ENCODE data around the gene ADGRL1. TPM values are rescaled to one million over a fixed set of nuclear protein-coding genes. Genes with fewer than 3 reads are reported as not detected.
A peak's percentile ranks its signal among the peaks of the same experiment; 100 is the strongest.
"Not testable (repeated sequence)": the region's sequence is repeated elsewhere in the genome, so short reads cannot be mapped to it uniquely, and the experiment has no call there.

ADGRL1 gene
- polyA plus RNA-seq, 3 donors, result 33.2 to 53.1 (median 50.1) TPM

DNA sequence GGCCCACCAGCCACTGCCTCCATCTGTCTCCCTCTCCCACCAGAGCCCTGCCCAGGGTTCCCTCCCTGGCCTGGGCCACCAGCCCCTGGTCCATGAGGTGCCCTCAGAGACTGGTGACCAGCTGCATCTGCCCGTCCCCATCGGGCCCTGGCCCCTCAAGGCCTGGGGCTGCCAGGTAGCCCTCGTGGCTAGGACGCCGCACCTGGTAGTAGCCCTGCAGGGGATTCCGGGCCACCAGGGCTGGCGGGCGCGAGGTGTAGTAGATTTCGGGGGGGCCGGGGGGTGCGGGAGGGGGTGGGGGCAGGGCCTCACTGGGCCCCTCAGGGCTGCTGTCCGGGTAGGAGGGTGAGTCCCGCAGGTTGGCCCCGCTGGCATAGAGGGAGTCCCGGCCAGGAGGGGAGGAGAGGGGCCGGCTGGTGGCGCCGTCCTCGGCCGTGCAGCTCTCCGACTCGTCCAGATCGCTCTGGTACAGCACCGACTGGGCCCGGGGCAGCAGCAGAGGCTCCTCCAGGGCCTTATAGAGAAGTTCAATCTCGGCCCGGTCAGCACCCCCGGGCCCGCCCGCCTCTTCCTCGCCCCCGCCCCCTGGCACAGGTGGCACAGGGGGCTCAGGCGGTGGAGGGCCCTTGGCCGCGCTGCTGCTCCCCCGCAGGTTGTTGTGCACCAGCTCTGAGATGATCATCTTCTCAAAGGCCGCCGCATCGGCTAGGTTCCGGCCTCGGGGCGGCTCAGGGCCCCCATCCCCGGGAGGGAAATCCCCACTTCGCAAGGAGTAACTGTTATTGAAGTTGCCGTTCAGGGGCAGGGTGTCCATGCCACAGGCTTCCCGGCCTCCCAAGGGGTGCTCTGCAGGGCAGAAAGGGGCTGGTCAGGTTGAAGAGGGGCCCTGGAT is 55.0 kb downstream of the ADGRL1 start:
- no peak for DNase-seq (ENCODE audit: extremely low read depth in 1 of 11, low read depth in 9 of 11, low spot score in 4 of 11)

DNA sequence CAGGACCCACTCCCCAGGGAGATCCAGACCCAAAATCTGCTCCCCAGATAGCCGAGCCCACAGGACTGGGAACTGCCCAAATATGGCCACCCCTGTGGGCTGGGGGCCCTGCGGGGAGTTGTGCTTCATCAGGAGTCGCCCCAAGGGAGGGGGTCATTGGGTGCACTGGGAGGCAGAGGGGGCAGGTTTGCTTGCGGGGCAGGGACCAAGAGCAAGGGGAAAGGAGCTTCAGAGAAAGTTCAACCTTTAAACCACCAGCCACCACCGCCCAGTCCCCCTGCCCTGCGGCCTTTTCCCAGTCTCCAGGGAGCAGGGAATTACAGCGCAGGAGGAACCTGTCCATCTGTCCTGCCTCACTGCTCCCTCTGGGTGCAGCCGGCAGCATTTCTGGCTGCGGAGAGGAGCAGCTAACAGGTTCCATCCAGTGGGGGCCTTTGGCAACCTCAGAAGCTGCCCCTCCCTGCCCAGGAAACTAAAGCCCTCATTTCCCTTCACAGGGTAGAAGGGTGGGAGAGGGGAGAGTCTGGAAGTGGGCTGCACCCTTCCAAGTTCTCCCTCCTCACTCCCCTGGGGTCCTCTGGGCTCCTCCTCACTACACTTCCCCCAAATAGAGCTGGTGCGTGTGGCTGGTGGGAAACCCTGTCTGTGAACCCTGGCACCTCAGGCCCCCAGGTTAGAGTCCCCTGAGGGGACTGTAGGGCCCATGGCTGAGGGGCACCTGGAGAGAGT is 55.8 kb downstream of the ADGRL1 start:
- no peak for DNase-seq (ENCODE audit: extremely low read depth in 1 of 11, low read depth in 9 of 11, low spot score in 4 of 11)

DNA sequence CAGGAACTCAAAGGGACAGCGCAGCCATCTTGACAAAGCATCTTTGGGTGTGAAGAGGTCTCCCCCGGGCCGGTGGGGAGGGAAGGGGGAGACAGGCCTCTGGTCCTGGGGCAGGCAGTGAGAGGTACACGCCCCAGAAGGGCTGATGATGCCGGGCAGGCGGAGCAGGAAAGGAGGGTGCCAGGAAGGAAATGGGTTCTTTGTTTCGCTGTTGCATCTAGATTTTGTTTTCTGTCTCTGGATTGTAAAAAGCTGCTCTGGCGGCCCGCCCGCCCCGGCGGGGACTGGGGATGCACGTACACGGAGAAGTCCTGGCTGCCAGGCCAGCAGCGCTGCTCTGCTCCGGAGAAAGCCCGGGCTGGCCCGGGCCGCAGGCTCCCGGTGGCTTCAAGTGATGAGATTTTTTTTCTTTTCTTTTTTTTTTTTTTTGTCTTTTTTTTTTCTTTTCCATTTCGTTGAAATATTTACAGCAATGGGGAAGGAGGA is 56.4 kb downstream of the ADGRL1 start:
- peak in 1 of 11 donors; percentile 39 for DNase-seq (ENCODE audit: extremely low read depth in 1 of 11, low read depth in 9 of 11, low spot score in 4 of 11)

DNA sequence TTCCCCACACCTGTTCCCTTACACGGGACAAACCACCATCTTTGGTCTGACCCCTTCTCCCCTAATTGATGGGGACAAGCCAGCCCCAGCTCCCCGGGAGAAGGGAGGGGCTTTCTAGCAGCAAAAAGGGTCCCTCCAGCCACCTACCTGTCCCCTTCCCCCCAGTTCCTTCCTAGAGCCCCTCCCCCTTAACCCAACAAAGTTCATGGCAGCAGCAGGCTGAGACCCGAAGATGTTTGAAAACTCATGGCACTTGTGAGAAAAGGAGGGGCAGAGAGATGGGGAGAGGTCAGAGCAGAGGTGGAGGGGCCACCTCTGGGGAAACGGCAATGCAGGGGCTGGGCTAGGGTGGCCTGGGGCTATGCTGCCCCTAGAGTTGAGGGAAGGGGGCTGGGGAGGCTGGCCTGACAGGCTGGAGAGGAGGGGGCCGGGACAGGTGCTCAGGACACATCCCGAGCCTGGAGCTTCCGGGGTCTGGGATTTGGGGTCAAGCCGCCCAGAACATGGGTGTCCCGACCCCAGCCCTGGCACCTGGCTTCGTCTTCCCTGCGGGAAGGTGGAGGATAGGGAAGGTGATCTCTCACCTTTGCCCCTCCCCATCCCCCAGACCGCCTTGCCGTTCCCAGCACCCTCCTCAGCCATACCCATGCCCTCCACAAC is 57.1 kb downstream of the ADGRL1 start:
- no peak for DNase-seq (ENCODE audit: extremely low read depth in 1 of 11, low read depth in 9 of 11, low spot score in 4 of 11)

DNA sequence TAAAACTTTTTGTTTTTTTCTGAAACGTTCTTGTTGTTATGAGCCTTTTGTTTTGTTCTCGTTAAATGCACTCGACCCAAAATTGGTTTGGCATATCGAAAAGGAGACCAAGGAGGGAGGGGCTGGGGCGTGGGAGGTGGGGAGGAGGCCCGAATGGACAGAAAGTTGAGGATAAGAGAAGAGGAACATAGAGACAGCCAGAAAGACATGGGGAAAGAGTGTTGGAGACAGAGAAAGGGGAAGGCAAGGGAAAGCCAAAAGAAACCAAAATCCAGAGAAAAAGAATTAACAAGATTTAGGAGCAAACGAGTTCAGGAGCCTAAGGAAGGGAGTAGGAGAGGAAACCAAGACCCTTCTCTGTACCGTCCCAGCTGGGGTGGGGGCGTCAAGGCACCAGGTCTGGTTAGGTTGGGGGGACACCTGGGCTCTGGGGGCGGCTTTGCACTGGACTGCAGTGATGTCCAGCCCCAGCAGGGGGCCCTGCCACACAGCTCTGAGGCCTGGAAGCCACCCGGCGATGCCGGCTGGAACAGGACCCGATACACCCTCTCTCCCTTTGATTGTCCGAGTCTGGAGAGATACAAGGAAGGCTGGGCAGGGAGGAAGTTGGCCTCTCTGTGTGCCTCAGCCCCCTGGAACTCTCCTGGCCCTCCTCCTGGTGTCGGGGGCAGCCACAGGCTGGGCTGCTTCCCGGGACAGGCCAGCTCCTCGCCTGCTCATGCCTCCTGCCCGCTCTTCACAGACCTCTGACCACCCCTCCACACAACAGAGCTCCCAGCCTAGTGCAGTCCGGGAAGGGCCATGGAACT is 58.0 kb downstream of the ADGRL1 start:
- DNase-seq (ENCODE audit: extremely low read depth in 1 of 11, low read depth in 9 of 11, low spot score in 4 of 11), result peak in 10 of 11 donors; percentile 58 to 77 (median 69)

DNA sequence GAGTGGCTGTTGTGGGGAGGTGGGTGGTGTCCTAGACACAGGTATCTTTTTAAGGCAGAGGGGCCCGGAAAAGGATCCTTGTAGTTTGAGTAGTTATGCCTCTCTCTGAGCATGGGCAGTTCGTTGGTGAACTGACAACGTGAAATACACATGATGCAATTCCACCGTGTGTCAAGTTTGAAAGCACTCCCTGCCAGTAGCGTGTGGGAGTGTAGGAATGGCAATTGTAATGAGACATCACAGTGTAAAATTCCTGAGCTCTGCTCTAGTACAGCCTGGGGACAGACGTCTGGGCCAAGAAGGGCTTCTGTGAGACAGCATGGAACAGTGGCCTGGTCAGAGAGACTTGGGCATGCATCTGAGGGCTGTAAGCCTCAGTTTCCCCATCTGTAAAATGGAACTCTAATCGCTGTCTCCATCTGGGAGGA is 59.2 kb downstream of the ADGRL1 start:
- DNase-seq (ENCODE audit: extremely low read depth in 1 of 11, low read depth in 9 of 11, low spot score in 4 of 11), result no peak

DNA sequence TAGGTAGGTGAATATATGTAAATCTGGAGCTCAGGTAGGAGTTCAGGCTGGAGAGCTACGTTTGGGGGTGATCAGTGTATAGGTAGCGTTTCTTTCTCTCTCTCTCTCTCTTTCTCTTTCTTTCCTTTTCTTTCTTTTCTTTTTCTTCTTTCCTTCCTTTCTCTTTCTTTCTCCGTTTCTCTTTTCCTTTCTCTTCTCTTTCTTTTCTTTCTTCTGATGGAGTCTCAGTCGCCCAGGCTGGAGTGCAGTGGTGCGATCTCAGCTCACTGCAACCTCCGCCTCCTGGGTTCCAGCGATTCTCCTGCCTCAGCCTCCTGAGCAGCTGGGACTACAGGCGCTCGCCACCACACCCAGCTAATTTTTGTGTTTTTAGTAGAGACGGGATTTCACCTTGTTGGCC is 59.8 kb downstream of the ADGRL1 start:
- not testable (repeated sequence) for DNase-seq (ENCODE audit: extremely low read depth in 1 of 11, low read depth in 9 of 11, low spot score in 4 of 11)

DNA sequence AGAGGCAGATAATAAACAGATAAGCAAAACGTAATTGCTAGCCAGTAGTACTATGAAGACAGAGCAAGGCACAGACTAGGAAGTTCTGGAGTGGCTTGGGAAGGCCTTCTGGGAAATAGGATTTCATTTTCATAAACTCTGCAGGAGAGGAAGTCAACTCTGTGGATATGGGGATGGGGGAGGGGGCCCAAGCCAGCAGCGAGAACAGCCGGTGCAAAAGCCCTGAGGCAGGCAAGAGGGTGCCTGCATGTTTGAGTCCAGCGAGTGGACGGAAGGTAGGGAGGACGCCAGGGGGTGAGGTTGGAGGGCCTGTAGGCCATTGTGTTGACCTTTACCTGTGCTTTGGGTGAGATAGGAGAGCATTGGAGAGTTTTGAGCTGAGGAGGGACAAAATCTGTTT is 60.6 kb downstream of the ADGRL1 start:
- DNase-seq (ENCODE audit: extremely low read depth in 1 of 11, low read depth in 9 of 11, low spot score in 4 of 11), result no peak

DNA sequence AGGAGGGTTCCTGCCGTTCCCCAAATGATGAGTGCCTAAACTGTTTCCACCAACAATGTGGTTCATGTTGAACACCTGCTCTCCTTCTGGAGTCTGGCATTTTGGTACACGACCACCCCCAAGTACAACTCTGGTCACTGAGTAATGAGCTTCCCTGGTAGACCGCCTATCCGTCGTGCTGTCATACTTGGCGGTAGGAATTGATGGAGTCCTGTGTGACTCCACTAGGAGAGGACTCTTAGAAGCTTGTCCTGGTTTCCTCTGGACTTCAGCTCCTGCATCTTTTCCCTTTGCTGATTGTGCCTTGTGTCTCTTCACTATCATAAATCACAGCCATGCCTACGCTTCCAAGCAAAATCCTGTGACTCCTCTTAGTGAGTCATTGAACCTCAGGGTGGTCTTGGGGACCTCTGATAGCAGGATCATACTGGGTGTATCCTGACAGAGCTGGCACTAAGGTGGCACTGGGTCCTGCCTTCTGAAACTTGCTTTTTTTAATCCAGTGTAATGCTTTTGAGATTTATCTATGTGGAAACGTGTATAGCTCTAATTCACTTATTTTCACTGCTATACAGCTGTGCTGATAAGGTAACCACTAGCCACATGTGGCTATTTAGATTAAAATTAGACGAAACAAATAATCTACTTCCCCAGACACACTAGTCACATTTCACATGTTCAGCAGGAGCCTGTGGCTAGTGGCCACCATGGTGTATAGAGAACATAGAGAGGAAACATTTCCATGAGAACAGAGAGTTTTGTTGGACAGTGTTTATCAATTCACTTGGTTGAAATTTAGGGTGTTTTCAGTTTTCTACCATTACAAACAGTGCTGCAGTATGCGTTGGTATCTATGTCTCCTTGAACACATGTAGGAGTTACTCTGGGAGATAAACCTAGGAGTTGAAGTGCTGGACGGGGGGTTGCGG is 63.4 kb downstream of the ADGRL1 start:
- no peak for DNase-seq (ENCODE audit: extremely low read depth in 1 of 11, low read depth in 9 of 11, low spot score in 4 of 11)

DNA sequence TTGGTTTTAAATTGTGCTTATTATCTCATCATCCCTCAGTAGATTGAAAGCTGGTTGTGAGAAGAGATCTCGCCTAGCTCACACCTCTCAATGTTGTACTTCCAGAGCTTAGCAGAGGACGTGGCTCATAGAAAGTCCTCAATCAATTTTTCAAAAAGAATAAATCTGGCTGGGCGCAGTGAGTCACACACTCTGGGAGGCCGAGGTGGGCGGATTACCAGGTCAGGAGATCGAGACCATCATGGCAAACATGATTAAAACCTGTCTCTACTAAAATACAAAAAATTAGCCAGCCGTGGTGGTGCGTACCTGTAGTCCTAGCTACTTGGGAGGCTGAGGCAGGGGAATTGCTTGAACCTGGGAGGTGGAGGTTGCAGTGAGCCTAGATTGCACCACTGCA is 64.9 kb downstream of the ADGRL1 start:
- DNase-seq (ENCODE audit: extremely low read depth in 1 of 11, low read depth in 9 of 11, low spot score in 4 of 11), result no peak

DNA sequence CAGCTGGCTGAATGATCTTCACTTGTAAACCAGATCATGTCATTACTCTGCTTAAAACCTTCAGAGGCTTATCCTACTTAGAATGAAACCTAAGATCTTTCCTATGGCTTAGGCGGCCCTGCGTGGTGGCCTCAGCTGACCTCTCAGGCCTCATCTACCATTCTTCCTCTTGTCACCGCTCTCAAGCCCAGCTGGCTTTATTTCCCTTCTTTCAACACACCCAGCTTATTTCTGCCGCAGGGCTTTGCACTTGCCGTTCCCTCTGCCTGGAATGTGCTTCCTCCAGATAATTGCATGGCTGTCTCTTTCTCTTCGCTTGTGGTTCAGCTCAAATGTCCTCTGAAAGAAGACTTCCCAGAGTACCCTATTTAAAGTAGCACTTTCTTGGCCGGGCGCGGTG is 66.0 kb downstream of the ADGRL1 start:
- DNase-seq (ENCODE audit: extremely low read depth in 1 of 11, low read depth in 9 of 11, low spot score in 4 of 11), result no peak

DNA sequence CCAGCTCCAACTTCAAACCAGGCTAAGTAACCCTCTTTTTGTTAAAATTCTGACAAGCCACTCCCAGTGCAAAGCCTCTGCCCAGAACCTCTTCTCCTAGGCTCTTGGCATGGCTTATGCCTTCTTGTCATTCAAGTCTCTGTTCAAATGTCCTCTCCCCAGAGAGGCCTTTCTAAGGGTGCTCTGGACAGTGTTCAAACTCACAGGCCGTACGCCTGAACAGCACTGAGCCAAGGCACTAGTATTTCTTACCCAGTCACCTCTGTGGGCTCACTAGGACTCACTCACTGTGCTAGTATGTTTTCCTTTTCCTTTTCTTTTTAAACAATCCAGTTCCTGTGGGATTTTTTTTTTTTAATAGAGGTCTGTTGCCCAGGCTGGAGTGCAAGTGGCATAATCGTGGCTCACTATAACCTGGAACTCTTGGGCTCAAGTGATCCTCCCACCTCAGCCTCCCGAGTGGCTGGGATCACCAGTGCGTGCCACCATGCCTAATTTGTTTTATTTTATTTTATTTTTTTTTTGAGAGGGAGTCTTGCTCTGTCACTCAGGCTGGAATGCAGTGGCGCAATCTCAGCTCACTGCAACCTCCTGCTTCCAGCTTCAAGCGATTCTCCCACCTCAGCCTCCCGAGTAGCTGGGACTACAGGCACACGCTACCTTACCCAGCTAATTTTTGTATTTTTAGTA is 67.2 kb downstream of the ADGRL1 start:
- no peak for DNase-seq (ENCODE audit: extremely low read depth in 1 of 11, low read depth in 9 of 11, low spot score in 4 of 11)

DNA sequence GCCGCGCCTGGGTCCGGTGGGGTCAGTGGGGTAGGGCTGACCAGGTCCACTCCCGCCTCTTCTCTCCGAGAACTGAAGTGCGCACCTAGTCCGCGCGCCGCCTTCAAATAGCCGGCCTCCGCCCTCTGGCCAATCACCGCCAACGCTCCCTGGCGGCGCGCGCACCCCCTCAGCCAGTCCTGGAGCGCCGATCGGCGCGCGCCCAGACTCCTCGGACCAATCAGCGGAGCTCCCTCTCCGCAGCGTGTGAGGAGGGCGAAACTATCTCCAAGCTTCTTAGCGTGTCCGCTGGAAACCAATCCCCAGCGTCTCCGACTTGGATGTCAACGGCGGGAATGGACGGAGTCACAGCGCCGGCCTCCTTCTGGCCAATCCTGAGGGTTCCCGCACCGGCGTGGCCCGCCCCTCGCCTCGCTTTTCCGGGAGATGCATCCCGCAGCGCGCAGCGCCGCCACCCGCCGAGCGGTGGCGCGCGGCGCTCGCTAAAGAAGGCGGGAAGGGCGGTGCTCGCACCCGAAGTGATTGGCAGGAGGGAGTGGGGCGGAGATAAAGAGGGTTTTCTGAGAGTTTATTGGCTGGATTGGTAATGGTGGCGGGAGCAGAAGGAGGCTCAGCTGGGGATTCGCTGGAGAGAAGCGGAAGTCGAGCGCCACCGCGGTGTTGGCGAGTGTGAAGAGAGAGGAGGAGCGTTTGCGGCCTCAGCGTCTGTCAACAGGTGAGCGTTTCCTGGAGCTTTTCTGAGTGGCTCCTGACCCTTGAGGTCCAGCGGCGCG is 69.3 kb downstream of the ADGRL1 start, which contains the start of gene ASF1B:
Gene ASF1B, minus strand, starts transcription at position 81 of the 773 bp plus-strand sequence. CDS start 133 bp downstream, outside the sequence.
- DNase-seq (ENCODE audit: extremely low read depth in 1 of 11, low read depth in 9 of 11, low spot score in 4 of 11), result peak; percentile 96 to 100 (median 99)

DNA sequence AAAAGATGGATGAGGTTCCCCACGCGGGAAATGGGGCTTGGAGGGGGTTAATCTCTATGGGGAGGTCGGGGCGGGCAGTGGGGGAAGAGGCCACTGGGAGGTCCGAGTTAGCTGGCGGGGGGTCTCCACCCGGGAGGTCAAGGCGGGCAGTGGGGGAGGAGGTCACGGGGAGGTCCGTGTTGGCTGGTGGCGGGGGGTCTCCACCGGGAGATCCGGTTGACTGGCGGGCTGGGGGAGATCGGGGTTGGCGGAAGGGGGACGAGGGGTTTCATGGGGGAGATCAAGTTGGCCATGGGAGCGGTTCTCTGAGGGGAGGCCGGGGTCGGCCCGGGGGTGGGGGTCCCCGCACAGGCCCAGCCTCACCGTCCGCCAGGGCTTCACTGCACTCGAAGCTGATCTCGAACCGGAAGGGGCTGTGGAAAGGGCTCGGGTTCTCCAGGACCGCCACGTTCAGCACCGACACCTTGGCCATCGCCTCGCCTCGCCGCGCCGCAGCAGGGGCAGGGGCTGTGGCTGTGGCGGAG is 69.9 kb downstream of the ADGRL1 start:
- DNase-seq (ENCODE audit: extremely low read depth in 1 of 11, low read depth in 9 of 11, low spot score in 4 of 11), result no peak

DNA sequence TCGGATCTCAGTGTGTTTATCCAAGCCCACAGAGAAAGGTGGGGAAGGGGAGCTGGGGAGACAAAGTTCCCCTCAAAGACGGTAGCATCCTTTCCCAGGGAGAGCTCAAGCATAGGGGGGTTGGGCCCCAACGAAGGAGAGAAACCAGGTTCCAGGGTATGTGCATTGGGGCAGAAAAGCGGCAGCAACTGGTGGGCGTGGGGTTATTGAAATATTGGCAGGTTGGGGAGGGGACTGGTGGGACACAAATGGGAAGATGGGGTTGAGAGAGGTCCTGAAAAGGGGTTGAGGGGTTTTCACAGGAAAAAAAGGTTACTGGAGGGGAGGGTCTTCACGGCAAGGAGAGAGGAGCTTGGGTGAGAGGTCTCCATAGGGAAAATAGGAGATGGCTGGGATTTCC is 70.6 kb downstream of the ADGRL1 start:
- DNase-seq (ENCODE audit: extremely low read depth in 1 of 11, low read depth in 9 of 11, low spot score in 4 of 11), result no peak

DNA sequence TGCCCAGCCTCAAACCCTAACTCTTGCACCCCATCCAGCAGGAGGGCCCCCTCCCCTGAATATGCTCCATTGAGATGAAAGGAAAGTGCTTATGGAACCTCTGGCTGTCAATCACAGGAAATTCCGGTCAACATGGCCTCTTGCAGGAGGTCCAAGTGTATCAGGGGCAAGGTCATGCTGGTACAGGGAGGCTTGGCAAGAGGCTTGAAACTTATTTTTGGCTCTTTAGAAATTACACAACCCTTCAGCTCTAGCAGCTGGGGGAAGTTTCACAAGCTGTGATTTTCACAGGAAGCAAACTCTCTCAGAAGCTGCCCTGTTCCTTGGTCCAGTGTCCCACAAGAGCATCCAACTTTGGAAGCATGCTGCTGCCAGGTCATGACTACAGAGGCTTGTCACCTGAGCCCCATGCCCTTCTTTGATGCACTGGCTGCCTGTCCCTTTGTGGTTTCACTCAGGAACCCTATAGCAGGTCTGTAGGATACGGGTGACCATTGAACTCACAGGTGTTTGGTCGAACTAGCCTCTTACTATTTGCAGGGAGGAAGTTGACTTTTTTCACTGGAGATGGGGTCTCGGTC is 78.0 kb downstream of the ADGRL1 start:
- DNase-seq (ENCODE audit: extremely low read depth in 1 of 11, low read depth in 9 of 11, low spot score in 4 of 11), result no peak

All from renal cortex interstitium (tissue), 11 donors.